D721Med (cell line): ENCODE measurements around the gene SGMS1.
A peak's percentile ranks its signal among the peaks of the same experiment; 100 is the strongest.

Experiments used
- DNase-seq: peaks from one replicate; pipeline ENCODE4 v3.0.0; 2011; ENCODE audit warnings: low spot score; ENCODE audit not compliant: insufficient read length
- FAIRE-seq: peaks from 2 replicates; lab custom pipeline; 2011; peaks lifted over from hg19 to GRCh38; lab: Jason Lieb, UNC
- CTCF ChIP-seq: IDR thresholded peaks from 2 replicates; pipeline ENCODE4 v1.5.1; 2012; ENCODE audit warnings: mild to moderate bottlenecking, control low read depth; ENCODE audit not compliant: insufficient read depth; ENCODE audit errors: missing control alignments

Gene SGMS1

GRCh38 chr10:50558371-50558770, 65.4 kb downstream of the SGMS1 start:
- no peak for TF ChIP-seq CTCF
- FAIRE-seq, result no peak
- no peak for DNase-seq

GRCh38 chr10:50557130-50557682, 66.5 kb downstream of the SGMS1 start:
- no peak for TF ChIP-seq CTCF
- no peak for FAIRE-seq
- no peak for DNase-seq

GRCh38 chr10:50556237-50557120, 67.3 kb downstream of the SGMS1 start:
- FAIRE-seq, result no peak
- no peak for DNase-seq
- TF ChIP-seq CTCF, result no peak

- peak; percentile 22 for TF ChIP-seq CTCF
- DNase-seq (no peak), FAIRE-seq (no peak)
Measured at GRCh38 chr10:50554995-50555568, 68.7 kb downstream of the SGMS1 start.

GRCh38 chr10:50554376-50554994, 69.3 kb downstream of the SGMS1 start:
- no peak for DNase-seq
- no peak for TF ChIP-seq CTCF
- FAIRE-seq, result no peak

- DNase-seq, result no peak
- TF ChIP-seq CTCF, result peak; percentile 11
- no peak for FAIRE-seq
Measured at GRCh38 chr10:50552771-50553535, 70.8 kb downstream of the SGMS1 start.
